Neutrophil (primary cell): ENCODE results near the gene PAFAH1B1.

Experiments used
- H3K27ac ChIP-seq: fragments of 200-600 bp; sonication (generic); 2 replicates; pipeline ENCODE4 v1.5.1; 2016; ENCODE audit warnings: mild to moderate bottlenecking, moderate library complexity
- H3K27me3 ChIP-seq: fragments of 200-600 bp; sonication (generic); 2 replicates; pipeline ENCODE4 v1.6.0; 2016; ENCODE audit warnings: mild to moderate bottlenecking
- H3K36me3 ChIP-seq: fragments of 200-600 bp; sonication (generic); 2 replicates; pipeline ENCODE4 v1.5.1; 2017
- H3K4me1 ChIP-seq, 2 experiments: fragments of 200-600 bp in 1 of 2; sonication (generic) in 1 of 2; 1 replicate in 1 of 2; 2 replicates in 1 of 2; pipeline versions ENCODE4 v1.5.1 to v1.6.1; 2013 to 2016; ENCODE audit warnings: low read depth in 1 of 2, low read length in 1 of 2, mild to moderate bottlenecking in 1 of 2, moderate library complexity in 1 of 2; ENCODE audit not compliant: control insufficient read depth in 1 of 2, insufficient read depth in 1 of 2
- H3K4me3 ChIP-seq, 2 experiments: fragments of 200-600 bp in 1 of 2; sonication (generic) in 1 of 2; 1 replicate in 1 of 2; 2 replicates in 1 of 2; pipeline ENCODE4 v1.5.1; 2013 to 2016; ENCODE audit warnings: low read depth in 1 of 2, low read length in 1 of 2, mild to moderate bottlenecking in 1 of 2, moderate library complexity in 1 of 2
- H3K9me3 ChIP-seq: fragments of 200-600 bp; sonication (generic); 2 replicates; pipeline ENCODE4 v1.5.1; 2016
- TF ChIP-seq, protein P1 (sequence below): fragments of 200-600 bp; sonication (generic); IDR thresholded peaks from 2 replicates; pipeline ENCODE4 v1.5.1; 2016; ENCODE audit warnings: antibody characterized with exemption

PAFAH1B1 gene

DNA sequence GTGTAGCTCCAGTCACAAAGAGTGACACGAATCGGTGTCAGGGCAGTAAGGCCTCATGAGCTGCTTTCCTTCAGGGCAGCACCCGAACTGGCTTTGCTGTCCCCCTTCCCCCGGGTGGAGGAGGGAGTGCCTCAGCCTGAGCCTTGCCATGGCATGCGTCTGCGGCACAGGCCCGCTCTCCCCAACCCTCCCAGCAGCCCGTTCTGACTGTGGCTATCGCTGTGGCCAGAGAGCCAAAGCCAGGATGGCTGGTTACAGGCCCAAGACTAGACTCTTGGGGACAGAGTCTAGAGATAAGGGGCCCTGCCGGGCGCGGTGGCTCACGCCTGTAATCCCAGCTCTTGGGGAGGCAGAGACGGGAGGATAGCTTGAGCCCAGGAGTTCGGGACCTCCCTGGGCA is 92.2 kb downstream of the PAFAH1B1 start:
- Histone ChIP-seq H3K27ac (no peak overlapping the region), H3K4me3 (no peak overlapping the region), H3K4me1 (no peaks in the 10 kb centered on the region), H3K36me3 (peaks cover 49% of the 10 kb centered on the region), H3K9me3 (no peaks in the 10 kb centered on the region), H3K27me3 (no peaks in the 10 kb centered on the region)
- TF ChIP-seq, protein P1, sequence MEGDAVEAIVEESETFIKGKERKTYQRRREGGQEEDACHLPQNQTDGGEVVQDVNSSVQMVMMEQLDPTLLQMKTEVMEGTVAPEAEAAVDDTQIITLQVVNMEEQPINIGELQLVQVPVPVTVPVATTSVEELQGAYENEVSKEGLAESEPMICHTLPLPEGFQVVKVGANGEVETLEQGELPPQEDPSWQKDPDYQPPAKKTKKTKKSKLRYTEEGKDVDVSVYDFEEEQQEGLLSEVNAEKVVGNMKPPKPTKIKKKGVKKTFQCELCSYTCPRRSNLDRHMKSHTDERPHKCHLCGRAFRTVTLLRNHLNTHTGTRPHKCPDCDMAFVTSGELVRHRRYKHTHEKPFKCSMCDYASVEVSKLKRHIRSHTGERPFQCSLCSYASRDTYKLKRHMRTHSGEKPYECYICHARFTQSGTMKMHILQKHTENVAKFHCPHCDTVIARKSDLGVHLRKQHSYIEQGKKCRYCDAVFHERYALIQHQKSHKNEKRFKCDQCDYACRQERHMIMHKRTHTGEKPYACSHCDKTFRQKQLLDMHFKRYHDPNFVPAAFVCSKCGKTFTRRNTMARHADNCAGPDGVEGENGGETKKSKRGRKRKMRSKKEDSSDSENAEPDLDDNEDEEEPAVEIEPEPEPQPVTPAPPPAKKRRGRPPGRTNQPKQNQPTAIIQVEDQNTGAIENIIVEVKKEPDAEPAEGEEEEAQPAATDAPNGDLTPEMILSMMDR = no peak

DNA sequence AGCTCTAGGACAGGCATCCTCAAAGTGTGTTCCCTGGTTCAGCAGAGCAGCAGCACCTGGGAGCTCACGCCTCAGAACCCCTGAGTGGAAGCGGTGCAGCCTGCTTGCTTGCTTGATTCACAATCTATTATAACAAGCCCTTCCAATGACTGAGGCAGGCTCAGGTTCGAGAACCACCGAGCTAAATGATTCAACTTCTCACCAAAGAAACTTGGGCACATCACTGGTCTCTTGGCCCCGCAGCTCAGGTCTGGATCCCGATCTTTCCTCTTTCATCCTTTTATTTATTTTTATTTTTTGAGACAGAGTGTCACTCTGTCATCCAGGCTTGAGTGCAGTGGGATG is 93.6 kb downstream of the PAFAH1B1 start:
- Histone ChIP-seq H3K4me1 (no peaks in the 10 kb centered on the region), H3K36me3 (peaks cover 36% of the 10 kb centered on the region), H3K4me3 (no peak overlapping the region), H3K27me3 (no peaks in the 10 kb centered on the region), H3K27ac (no peak overlapping the region), H3K9me3 (no peaks in the 10 kb centered on the region)
- TF ChIP-seq, protein P1 = no peak

DNA sequence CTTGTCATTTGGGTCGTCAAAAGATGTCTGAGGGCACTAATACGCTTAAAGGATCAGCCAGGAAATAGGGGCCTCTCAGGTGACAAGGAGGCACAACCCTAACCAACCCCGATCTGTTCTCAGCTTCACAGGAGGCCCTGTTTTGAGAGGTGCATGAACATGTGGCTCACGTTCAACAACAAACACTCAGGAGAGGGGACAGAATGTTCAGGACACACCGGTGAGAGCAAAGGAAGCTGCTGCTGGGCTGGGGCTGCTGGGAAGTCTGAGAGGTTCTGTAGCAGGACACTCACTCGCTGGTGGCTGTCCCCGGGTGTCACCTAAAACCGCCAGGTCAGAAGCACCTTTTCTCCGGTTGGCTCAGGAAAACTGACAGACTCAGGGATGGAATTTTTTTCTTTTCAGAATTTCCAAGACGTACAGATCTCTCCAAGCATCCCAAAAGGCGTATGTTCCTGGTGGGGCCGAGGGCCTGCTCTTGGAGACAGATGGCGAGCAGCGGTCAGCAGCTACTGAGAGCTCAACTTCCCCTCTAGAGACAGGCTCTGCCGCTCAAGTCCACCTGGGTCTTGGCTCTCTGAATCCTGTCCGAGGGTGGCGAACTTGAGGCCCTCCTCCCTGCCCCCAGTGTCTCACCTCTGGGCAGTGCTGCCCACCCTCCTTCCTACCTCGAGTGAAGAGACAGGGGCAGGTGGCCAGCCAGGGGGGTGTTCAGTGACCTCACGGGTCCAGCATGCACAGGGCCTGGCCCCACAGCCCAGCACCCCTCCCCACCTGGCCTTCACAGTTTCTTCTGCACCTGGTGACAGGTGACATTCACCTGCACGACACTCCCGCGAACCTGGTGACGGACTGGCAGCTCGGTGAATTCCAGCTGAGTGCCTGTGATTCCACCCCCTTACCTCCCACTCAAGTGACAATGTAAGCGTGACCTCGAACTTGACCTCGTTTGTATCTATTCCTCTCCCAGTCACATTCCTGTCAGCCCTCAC is 95.2 kb downstream of the PAFAH1B1 start:
- Histone ChIP-seq H3K27ac (no peak overlapping the region), H3K4me1 (no peaks in the 10 kb centered on the region), H3K4me3 (no peak overlapping the region), H3K9me3 (no peaks in the 10 kb centered on the region), H3K36me3 (peaks cover 24% of the 10 kb centered on the region), H3K27me3 (no peaks in the 10 kb centered on the region)
- TF ChIP-seq, protein P1 = no peak

GRCh38 chr17:2689411-2690164 is 96.1 kb downstream of the PAFAH1B1 start:
- Histone ChIP-seq H3K4me3 (no peak overlapping the region), H3K36me3 (peaks cover 17% of the 10 kb centered on the region), H3K4me1 (no peaks in the 10 kb centered on the region), H3K9me3 (no peaks in the 10 kb centered on the region), H3K27ac (no peak overlapping the region), H3K27me3 (no peaks in the 10 kb centered on the region)
- TF ChIP-seq, protein P1 = no peak

DNA sequence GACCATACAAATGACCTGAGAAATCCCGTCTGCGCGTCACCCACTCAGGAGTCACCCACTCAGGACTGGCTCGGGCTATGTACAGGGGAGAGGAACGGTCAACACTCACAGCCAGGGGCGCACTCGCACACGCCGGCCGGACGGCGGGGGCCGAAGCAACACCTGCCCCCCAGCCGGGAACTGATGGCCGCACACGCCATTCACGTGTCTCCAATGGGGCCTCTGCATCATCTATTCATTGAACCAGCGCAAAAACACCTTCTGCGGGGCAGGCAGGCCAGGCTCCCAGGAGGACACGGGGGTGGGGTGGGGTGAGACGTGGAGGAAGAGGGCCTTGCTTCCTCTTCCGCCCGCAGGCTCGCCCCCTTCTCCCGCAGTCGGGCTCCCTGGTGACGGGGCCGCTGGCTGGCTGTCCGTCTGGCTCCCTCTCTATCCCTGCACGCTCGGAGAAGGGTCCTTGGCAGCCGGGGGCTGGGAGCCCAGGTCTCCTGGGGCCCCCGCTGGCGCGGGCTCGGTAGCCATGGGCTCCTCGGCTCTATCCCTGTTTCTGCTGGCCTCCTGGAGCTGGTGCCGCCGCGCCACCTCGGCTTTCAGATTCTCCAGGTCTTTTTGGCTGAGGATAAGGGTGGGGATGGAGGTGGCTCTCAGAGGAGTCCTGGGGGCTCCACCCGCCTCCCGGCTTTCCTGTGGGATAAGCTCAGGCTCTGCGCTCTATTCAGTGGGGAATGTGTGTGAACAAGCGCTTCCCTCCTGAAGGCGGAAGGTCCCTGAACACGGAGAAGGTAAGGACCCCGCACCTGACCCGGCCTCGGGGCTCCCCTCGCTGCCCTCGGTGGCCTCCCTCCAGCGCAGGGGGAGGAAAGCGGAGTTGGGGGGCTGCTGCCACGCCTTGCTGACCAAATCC is 97.0 kb downstream of the PAFAH1B1 start:
- no peaks in the 10 kb centered on the region for H3K4me1 ChIP-seq

More for the DNA sequence above, 97.0 kb downstream of the PAFAH1B1 start:
- TF ChIP-seq, protein P1 = no peak
- Histone ChIP-seq H3K27me3 (no peaks in the 10 kb centered on the region), H3K4me3 (no peak overlapping the region), H3K27ac (no peak overlapping the region), H3K9me3 (no peaks in the 10 kb centered on the region), H3K36me3 (peaks cover 16% of the 10 kb centered on the region)
